HEK293T (cell line): ENCODE data around the gene CMTM1.

Source experiments
- CTCF ChIA-PET: fragments of 350-600 bp; formaldehyde crosslinking; extraction: SDS; loops from one replicate; lab custom pipeline; 2021; ENCODE audit warnings: antibody characterized with exemption, inconsistent platforms; lab: Yijun Ruan, JAX
- POLR2A ChIA-PET: fragments of 350-600 bp; formaldehyde crosslinking; extraction: SDS; loops from one replicate; lab custom pipeline; 2020; ENCODE audit warnings: antibody characterized with exemption, inconsistent platforms; lab: Yijun Ruan, JAX
- DNase-seq: peaks from one replicate; pipeline ENCODE4 v3.0.0; 2012; ENCODE audit warnings: mixed read lengths; ENCODE audit errors: extremely low spot score
- ARNT ChIP-seq: fragments of 450-650 bp; IDR thresholded peaks from 2 replicates; pipeline ENCODE4 v1.6.1; 2017; ENCODE audit warnings: mild to moderate bottlenecking
- BHLHE40 ChIP-seq: fragments of 450-650 bp; IDR thresholded peaks from 2 replicates; pipeline ENCODE4 v1.6.1; 2016; ENCODE audit warnings: mild to moderate bottlenecking, moderate library complexity, borderline replicate concordance
- CTBP1 ChIP-seq: fragments of 450-650 bp; IDR thresholded peaks from 2 replicates; pipeline ENCODE4 v1.6.1; 2016; ENCODE audit warnings: borderline replicate concordance
- ELF4 ChIP-seq: fragments of 450-650 bp; IDR thresholded peaks from 2 replicates; pipeline ENCODE4 v1.6.1; 2017; ENCODE audit warnings: antibody characterized with exemption
- FOXA1 ChIP-seq: fragments of 450-650 bp; IDR thresholded peaks from 2 replicates; pipeline ENCODE4 v1.6.1; 2016; ENCODE audit warnings: mild to moderate bottlenecking
- FOXK2 ChIP-seq: fragments of 450-650 bp; IDR thresholded peaks from 2 replicates; pipeline ENCODE4 v1.6.1; 2016; ENCODE audit warnings: mild to moderate bottlenecking
- FOXM1 ChIP-seq: fragments of 450-650 bp; IDR thresholded peaks from 2 replicates; pipeline ENCODE4 v1.6.1; 2017; ENCODE audit warnings: mild to moderate bottlenecking, borderline replicate concordance
- HDGF ChIP-seq: fragments of 450-650 bp; IDR thresholded peaks from 2 replicates; pipeline ENCODE4 v1.6.1; 2017; ENCODE audit warnings: antibody characterized with exemption, borderline replicate concordance
- L3MBTL2 ChIP-seq: fragments of 450-650 bp; conservative IDR thresholded peaks from 2 replicates; pipeline ENCODE4 v1.6.1; 2016; ENCODE audit warnings: mild to moderate bottlenecking
- LEF1 ChIP-seq: fragments of 450-650 bp; IDR thresholded peaks from 2 replicates; pipeline ENCODE4 v1.6.1; 2017; ENCODE audit warnings: mild to moderate bottlenecking, borderline replicate concordance
- NFRKB ChIP-seq: fragments of 450-650 bp; IDR thresholded peaks from 2 replicates; pipeline ENCODE4 v1.6.1; 2016; ENCODE audit warnings: mild to moderate bottlenecking, moderate library complexity
- SP1 ChIP-seq: fragments of 450-650 bp; IDR thresholded peaks from 2 replicates; pipeline ENCODE4 v1.6.1; 2017
- SUZ12 ChIP-seq: fragments of 450-650 bp; IDR thresholded peaks from 2 replicates; pipeline ENCODE4 v1.6.1; 2016; ENCODE audit warnings: mild to moderate bottlenecking
- TARDBP ChIP-seq: fragments of 450-650 bp; IDR thresholded peaks from 2 replicates; pipeline ENCODE4 v1.6.1; 2016
- ZNF384 ChIP-seq: fragments of 450-650 bp; IDR thresholded peaks from 2 replicates; pipeline ENCODE4 v1.6.1; 2016
- TF ChIP-seq, protein P1 (sequence below): fragments of 450-650 bp; IDR thresholded peaks from 2 replicates; pipeline ENCODE4 v1.6.1; 2016

CMTM1 gene

DNA sequence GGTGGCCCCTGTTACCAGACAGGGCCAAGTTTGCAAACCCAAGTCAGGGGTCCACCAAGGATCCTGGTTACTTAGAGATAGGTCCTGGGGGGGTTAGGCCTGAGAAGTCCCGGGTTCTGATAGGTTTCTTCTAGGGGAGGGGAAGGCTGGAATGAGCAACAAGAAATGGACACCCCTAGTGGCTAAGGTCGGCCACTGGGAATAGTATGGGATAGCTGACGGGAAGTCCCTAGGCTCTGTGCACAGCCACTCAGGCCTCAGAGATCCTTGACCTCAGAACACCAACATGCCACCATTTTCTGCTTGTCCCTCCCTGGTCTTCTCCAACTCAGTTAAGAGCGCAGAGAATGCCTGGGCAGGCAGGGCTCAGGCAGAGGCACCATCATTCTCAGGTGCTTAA is 29.7 kb upstream of the CMTM1 start:
- no peak for DNase-seq
- CTCF ChIA-PET: no interaction called here
- TF ChIP-seq HDGF (no peak), FOXK2 (no peak)
- TF ChIP-seq, protein P1, sequence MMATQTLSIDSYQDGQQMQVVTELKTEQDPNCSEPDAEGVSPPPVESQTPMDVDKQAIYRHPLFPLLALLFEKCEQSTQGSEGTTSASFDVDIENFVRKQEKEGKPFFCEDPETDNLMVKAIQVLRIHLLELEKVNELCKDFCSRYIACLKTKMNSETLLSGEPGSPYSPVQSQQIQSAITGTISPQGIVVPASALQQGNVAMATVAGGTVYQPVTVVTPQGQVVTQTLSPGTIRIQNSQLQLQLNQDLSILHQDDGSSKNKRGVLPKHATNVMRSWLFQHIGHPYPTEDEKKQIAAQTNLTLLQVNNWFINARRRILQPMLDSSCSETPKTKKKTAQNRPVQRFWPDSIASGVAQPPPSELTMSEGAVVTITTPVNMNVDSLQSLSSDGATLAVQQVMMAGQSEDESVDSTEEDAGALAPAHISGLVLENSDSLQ: no peak
- POLR2A ChIA-PET: interaction anchor here (1.3 kb wide), 1 partner anchor 11 kb away, joined by 3 read pairs; no protein-coding TSS in a partner anchor

- POLR2A ChIA-PET: interaction anchor here (1.3 kb wide), 1 partner anchor 11 kb away, joined by 3 read pairs; no protein-coding TSS in a partner anchor
- no peak for DNase-seq
- CTCF ChIA-PET: no interaction called here
- TF ChIP-seq, protein P1: no peak
- TF ChIP-seq ARNT: no peak
- TF ChIP-seq L3MBTL2: no peak
- no peak for TF ChIP-seq FOXM1
- no peak for TF ChIP-seq FOXK2
- no peak for TF ChIP-seq CTBP1
- no peak for TF ChIP-seq BHLHE40
- no peak for TF ChIP-seq NFRKB
- no peak for TF ChIP-seq FOXA1
- no peak for TF ChIP-seq ZNF384
- TF ChIP-seq ELF4: no peak
- TF ChIP-seq SUZ12: no peak
- TF ChIP-seq HDGF: no peak
- TF ChIP-seq LEF1: no peak
- no peak for TF ChIP-seq SP1
- TF ChIP-seq TARDBP: no peak
Measured at GRCh38 chr16:66537236-66537635, 29.0 kb upstream of the CMTM1 start.

GRCh38 chr16:66538910-66539309 is 27.3 kb upstream of the CMTM1 start:
- ChIA-PET CTCF (no interaction called here), POLR2A (interaction anchor here (0.8 to 1.5 kb wide), 2 partner anchors 9 to 13 kb away, joined by 4 to 5 read pairs; partner anchors contain the start of gene CKLF)
- no peak for TF ChIP-seq FOXA1
- TF ChIP-seq NFRKB: no peak
- no peak for TF ChIP-seq FOXK2
- no peak for TF ChIP-seq SUZ12
- DNase-seq: no peak

DNA sequence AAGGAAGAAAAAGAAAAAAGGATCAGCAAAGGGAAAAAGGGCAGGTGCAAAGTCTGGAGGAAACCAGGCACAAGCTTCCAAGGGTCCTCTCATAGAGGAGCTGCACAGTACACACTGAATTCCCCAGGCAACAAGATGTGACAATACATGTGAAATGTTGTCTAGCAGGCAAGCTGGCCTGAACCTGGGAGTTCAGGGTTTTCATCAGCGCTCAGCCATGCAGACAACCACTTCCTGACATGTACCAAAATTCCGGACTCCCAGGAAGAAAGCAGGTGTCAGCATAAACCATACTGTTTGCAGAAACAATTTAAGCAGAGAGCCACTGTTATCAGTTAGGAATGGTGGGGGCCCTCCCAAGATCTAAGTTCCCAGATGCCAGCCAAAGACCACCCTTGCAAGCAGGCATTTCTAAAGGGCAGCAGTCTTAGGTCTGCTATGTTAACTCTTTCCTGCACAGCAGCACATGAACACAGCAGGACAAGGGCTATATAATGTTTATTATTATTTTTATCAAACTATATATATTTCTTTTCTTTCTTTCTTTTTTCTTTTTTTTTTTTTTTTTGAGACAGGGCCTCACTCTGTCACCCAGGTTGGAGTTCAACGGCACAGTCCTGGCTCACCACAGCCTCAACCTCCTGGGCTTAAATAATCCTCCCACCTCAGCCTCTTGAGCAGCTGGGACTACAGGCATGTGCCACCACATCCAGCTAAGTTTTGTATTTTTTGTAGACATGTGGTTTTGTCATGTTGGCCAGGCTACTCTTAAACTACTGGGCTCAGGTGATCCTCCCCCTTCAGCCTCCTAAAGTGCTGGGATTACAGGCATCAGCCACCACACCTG is 26.4 kb upstream of the CMTM1 start:
- no peak for TF ChIP-seq FOXK2
- no peak for TF ChIP-seq CTBP1
- no peak for TF ChIP-seq TARDBP
- no peak for TF ChIP-seq FOXM1
- TF ChIP-seq SP1: no peak
- TF ChIP-seq FOXA1: no peak
- TF ChIP-seq BHLHE40: no peak
- TF ChIP-seq, protein P1: no peak
- no peak for TF ChIP-seq L3MBTL2
- TF ChIP-seq ARNT: no peak
- no peak for TF ChIP-seq ZNF384
- no peak for TF ChIP-seq SUZ12
- no peak for TF ChIP-seq HDGF
- no peak for TF ChIP-seq ELF4
- no peak for DNase-seq
- POLR2A ChIA-PET: interaction anchor here (0.8 to 1.5 kb wide), 2 partner anchors 10 to 12 kb away, joined by 4 to 5 read pairs; partner anchors contain the start of gene CKLF
- CTCF ChIA-PET: interaction anchor here (0.7 kb wide), 1 partner anchor 179 kb away, joined by 4 read pairs; no protein-coding TSS in a partner anchor

DNA sequence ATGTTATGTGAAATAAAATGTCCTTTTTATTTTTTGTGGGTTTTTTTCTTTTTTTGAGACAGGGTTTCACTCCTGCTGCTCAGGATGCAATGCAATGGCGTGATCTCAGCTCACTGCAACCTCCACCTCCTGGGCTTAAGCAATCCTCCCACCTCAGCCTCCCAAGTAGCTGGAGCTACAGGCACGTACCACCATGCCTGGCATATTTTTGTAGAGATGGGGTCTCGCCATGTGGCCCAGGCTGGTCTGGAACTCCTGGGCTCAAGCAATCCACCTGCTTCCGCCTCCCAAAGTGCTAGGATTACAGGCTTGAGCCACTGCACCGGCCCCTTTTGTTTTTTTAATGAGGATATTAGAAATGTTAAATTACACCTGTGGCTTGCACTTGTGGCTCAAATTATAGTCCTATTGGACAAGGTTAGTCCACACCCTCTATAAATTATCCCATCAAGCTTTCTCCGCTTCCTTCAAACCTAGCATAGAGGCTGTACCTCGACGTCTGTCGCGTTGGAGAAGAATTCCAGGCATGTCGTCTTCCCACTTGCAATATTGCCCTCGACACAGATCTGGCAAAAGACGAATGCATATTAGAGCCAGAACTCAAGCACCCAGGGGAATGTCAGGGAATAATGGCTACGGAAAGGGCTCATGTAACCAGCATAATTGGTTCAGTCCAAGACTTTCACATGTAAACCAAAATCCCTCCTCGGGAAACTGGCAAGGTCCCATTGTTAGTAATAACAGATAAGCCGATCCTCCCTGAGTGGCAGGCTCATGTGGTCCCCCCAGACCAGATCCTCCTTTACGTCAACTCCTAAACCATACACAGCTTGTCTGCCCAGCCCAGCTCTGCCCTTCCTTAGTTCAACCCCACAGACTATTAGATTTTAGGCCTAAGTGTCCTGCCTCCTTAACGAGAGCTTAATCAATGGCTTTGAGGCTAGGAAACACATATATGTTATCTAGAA is 24.6 kb upstream of the CMTM1 start:
- no peak for DNase-seq
- TF ChIP-seq LEF1 (no peak), NFRKB (no peak), SP1 (no peak), FOXM1 (no peak), BHLHE40 (no peak), CTBP1 (no peak), HDGF (no peak), ARNT (no peak), FOXA1 (no peak)
- TF ChIP-seq, protein P1: no peak
- CTCF ChIA-PET: no interaction called here
- POLR2A ChIA-PET: interaction anchor here (2.9 kb wide), 1 partner anchor 10 kb away, joined by 12 read pairs; the partner anchor contains the start of gene CKLF
